RKO (cell line): ENCODE measurements around the gene BTG4.

Source experiments
- DNase-seq: peaks from one replicate; pipeline ENCODE4 v3.0.0-alpha.2; 2016; ENCODE audit warnings: low spot score

Gene BTG4

DNA sequence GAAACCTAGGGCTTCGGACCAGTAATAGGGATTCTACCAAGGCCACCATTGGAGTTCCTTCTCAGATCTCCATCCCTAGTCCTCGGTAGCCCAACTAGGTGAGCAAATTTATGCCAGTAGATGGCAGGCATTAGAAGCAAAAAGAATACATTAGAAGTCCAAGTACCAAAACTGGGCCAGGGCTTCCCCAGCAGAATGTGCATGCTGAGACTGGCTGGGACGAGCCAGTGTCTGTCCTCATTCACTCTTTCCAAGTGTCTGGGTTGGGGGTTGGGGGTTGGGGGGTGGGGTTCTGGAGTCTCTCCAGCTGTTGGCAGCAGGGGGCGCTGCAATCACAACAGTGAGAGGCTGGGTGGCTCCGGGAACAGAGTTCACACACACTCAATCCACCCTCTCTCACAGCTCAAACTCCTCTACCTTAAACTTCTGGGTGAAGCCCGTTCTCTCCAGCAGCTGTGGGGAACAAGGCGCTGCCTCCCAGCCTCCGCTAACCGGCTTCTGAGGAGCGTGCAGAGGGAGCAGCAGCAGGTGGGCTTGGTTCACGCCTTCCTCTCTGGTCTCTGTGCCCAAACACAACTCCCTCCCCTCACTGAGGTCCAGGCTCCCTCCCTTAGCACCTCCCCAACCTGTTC, 57.5 kb downstream of the BTG4 start:
- DNase-seq: no peak

- DNase-seq: no peak
Observed at GRCh38 chr11:111452817-111453552, 59.2 kb downstream of the BTG4 start.

GRCh38 chr11:111452146-111452545, 60.0 kb downstream of the BTG4 start:
- no peak for DNase-seq

- no peak for DNase-seq
Observed at GRCh38 chr11:111450480-111451320, 61.5 kb downstream of the BTG4 start.

- no peak for DNase-seq
Observed at GRCh38 chr11:111449696-111450479, 62.3 kb downstream of the BTG4 start.

GRCh38 chr11:111448831-111449557, 63.2 kb downstream of the BTG4 start:
- DNase-seq: no peak

DNA sequence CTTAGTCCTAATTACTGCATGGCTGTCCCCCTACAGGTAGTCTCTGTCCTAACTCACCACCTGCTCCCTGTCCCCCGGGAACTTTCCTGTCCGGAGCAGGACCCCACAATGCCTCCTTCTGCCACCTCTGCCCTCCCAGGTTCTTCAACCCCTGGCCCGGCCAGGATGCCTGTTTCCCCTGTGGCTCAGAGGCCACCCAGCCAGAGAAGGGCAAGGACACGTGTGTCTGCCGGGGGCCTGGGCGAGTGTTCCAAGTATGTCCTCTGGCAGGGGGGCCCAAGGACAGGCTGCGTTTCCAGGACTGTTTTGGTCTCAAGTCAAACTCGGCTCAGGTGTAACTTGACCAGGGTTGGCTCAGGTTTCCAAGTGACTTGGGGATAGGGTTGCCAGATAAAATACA, 63.8 kb downstream of the BTG4 start:
- DNase-seq: no peak

GRCh38 chr11:111447931-111448330, 64.3 kb downstream of the BTG4 start:
- DNase-seq: no peak

DNA sequence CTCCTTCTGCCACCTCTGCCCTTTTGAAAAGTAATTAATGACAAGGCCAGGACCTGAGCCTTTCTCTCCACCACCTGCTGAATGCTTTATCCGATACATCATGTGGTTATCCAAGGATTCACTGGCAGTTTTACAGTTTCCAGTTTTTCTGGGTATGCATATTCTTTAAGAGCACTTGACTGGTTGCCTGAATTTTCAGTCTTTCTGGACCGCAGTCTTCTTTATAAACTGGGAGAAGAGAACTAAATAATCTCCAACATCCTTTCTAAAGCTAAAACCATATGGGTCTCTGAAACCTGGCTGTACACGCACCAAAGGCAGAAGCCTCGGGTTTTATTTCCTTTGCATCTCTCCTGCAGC, 65.1 kb downstream of the BTG4 start:
- no peak for DNase-seq

DNA sequence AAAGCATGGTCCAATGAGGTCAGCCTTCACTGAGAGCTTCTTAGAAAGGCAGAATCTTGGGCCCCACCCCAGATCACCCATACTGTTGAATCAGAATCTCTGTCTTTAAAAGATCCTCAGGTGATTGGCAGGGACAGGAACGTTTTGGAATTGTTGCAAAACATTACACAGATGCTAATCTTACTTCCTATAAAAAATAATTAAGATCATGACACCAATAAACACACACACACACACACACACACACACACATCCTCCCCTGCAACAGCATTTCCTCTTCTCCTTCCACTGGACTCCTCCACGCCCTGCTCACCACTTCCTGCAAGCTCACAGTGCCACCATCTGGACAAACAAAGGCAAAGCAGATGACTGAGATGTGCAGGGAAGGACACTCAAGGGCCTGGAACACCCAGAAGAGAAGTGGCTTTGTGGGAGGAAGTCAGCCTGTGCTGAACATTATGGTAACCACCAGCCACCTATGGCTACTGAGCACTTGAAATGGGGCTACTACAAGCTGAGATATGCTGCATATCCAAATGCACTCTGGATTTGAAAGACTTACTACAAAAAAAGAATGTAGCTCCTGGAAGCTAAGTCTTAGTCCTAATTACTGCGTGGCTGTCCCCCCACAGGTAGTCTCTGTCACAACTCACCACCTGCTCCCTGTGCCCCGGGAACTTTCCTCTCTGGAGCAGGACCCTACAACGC, 65.6 kb downstream of the BTG4 start:
- peak; percentile 91 for DNase-seq

DNA sequence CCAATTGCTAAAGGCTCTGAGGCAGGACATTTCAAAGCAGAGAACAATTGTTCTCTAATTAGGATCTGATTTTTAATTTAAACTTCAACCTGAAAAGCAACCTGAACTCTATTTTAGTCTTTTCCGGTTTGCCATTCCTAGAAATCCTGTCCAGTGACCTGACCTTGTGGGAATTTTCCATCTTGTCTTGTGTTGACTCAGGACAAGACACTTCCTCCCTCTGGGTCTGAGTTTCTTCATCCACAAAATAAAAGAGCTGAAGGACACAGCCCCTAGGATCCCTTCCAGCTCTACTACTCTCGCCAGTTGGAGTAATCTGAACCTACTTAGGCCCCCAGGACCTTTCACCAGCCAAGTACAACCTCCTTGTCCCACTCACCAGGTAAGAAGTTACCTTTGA, 66.6 kb downstream of the BTG4 start:
- DNase-seq: no peak
